NCI-H748 (cell line): Measurements from ENCODE around the gene PADI1.

Experiments used
- DNase-seq: peaks from one replicate; lab custom pipeline; 2025; ENCODE audit not compliant: unreplicated experiment; lab: John Stamatoyannopoulos, UW

The PADI1 gene

DNA sequence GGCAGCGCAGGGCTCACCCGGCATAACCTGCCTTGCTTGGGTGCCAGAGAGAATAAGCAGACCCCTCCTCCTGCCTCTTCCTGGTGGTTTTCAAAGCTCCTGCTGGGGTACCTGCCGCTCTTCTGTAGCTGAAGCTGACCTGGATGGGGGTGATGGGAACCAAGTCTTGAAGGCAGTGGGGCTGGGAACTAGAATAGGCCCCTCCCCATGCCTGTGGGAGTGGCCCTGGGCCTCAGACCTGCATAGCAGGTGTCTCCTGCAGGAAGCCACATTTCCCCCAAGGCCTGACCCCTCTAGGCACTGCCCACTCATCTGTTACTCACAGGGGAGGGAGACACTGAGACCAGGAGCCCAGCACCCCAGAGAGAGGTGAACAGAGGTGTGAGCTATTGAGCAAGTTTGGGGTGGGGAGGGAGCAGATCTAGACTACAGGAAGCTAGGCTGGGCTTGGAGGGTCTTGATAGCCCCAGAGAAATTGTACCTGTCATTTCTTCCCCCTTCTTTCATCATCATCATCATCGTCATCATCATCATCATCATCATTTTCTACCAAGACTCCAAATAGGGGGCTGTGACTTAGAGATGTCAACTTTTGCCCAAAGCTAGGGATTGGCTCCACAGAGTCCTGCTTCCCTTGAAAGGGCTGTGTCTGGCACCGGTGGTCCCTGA is 10.1 kb downstream of the PADI1 start:
- no peak for DNase-seq

DNA sequence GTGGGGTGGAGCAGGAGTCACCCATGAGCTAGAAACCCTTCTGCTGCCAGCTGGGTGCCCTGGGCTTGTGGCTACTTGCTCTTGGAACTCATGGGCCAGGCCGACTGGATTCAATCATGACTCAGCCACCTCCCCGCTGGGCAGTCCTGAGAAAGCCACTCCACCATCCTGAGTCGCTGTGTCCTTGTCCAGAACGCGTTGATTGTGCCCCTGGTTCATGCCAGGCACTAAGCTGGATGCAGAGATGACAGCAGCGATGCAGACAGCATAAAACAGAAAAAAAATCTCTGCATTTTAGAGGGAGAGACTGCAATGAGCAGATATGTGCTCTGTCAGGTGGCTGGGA is 10.6 kb downstream of the PADI1 start:
- no peak for DNase-seq

DNA sequence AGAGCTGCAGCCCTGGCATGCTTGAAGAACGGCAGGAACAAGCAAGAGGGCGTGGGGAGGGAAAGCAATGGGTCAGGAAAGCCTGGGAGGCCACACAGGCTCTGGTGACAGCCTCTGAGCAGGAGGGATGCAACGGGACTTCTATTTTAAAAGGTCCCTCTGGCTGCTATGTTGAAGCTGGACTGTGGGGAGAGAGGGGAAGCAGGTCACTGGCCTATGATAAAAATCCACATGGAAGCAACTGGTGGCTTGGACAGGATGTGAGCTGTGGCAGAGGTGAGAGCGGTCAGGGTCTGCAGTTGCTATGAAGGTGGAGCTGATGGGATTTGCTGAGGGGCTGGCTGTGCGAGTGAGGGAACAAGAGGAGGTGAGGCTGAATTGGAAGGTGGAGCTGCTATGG is 11.2 kb downstream of the PADI1 start:
- no peak for DNase-seq

DNA sequence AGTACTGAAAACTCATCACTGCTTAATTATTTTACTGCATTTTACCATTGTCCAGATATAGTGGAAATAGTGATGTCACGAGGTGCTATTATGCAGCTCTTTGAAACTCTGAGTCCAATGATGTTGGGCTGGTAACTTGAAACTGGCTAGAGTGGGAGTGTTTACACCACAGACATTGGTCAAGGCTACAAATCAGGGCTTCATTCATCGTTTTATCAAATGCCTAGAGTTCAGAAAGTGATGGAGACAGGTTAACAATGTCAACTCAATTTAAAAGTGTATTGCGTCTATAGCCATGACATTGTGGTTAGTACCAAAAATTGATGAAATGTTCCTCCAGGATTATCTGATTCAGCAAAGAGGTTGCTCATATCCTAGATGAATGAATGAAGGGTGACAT is 12.7 kb downstream of the PADI1 start:
- DNase-seq, result no peak

DNA sequence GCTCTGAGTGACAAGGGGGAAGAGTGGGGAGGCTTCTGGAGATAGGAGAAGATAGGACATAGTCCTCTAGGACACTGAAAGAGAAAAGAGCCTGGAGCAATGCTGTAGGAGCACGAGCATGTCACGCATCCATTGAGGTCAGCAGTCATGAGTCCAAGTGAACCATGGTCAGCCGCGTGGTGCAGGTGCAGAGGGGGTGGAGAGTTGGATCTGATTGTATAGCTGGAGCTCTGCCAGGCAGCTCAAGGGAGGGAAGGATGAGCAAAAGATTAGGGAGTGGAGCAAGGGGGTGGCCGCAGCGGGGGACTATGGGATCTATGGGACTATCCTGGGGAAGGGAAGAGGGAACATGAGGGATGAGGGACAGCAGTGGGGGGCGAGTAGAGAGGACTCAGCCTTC is 14.0 kb downstream of the PADI1 start:
- DNase-seq, result peak; percentile 6

DNA sequence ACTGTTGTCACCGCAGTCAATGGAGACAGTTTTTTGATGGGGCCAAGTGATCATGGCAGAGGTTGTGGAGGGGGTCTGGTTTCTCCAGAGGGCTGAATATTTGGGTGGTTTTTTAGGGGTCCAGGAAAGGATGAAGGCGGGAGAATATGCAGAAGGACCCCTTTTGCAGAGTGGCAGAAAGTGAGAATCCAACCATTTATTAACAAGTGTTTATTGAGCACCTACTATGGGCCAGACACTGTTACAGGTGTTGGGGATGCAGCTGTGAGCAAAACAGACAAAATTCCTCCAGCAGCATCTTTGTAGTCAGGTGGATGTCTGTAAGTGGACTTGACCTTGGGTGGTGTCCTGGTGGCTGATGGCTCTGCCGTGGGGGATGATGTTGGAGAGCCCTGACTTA is 15.4 kb downstream of the PADI1 start:
- DNase-seq, result no peak

DNA sequence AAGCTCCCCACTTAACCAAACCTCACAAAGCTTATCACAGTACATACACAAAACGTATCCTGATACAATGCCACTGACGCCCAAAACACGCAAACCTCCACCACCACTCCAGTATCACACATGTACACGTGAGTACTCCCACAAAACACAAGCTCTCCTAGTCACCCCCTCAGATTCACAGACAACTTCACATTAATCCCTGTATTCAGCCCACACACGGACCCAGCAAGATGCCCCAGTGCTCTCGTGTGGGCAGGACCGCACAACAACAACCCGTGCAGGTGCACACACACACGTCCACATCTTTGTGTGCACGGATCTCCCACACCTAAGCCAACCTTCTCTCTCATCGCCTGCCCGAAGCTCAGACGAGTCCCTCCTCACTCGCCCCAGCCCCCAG is 17.6 kb downstream of the PADI1 start:
- no peak for DNase-seq

DNA sequence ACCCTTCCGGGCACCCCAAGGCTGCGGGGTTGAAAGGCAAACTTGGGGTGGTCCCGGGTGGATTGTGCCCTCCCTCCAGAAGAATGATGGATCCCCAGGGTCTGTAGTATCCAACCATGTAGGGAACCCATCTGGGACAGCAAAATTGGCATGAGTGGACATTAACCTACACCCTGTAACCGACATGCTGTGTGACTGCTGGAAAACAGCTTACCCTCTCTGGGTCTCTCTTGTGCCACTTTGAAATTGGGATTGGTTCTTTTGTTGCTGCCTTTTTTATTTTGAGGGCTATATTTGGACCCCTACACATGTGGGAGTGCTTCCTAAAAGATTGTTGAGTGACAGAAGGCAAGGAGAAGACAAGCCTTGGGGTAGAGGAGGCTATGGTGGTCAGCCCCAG is 19.5 kb downstream of the PADI1 start:
- no peak for DNase-seq

DNA sequence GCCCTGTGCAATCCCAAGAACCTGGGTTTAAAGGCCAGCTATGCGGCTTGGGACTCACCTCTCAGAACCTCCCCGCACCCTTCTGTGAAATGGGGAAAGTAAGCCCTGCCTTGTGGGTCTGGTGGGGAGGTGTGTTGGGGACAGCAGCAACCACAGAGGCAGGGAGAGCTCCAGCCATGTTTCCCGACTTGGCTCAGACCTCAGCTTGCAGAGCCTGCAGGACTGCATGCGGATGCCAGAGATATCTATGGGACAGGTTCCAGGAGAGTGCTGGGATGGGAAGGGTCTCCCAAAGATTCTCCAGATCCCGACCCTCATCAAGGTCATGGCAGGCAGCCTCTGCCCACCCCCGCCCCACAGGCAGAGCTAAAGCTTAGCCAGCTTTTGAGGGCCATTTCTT is 20.2 kb downstream of the PADI1 start:
- DNase-seq, result no peak

DNA sequence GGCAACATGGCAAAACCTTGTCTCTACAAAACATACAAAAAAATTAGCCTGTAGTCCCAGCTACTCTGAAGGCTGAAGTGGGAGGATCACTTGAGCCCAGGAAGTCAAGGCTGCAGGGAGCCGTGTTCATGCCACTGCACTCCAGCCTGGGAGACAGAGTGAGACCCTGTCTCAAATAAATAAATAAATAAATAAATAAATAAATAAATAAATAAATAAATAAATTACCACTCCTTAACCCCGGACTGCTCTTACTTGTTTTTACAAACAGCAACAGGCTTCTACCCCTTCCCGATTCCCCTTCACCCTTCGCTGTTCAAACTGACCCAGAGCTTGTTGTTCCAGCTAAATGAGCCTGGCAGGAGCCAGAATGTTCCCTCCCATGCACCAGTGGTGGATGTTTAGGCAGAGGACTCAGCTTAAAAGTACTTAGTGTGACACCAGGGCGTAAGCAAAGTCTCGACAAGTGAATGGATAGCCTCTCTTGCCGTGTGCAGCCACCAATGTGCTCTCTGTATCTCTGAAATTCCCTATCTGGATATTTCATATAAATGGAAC is 22.5 kb downstream of the PADI1 start:
- DNase-seq, result no peak

DNA sequence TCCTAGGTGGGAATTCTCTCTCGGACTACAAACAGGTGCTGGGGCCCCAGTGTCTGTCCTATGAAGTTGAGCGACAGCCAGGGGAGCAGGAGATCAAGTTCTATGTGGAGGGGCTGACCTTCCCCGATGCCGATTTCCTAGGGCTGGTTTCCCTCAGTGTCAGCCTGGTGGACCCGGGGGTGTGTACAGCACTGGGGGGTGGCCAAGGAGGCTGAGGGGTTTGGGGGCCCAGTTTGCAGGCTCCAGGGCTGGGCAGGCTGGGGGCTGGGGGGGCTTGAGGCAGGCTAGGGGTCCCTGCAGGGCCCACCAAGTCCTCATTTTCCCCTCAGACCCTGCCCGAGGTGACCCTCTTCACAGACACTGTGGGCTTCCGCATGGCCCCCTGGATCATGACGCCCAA is 23.7 kb downstream of the PADI1 start:
- DNase-seq, result no peak

DNA sequence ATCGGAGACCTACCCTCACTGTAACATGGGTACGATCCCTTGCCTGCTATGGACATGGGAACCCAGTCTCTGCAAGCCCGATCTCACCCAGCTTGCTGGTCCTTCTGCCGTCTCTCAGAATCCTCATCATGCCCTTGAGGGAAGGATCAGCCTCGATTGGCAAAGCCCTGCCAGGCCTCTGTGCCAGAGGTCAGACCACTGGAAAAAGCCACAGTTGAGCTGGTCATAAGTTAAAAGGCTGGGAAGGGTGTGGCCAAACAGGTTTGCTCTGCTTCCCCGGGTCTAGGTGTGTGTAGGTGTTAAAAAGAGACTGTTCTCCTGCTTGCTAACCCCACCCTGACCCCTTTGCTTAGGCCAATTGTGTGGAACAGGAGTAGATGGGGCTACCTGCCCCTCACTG is 24.5 kb downstream of the PADI1 start:
- DNase-seq, result no peak

DNA sequence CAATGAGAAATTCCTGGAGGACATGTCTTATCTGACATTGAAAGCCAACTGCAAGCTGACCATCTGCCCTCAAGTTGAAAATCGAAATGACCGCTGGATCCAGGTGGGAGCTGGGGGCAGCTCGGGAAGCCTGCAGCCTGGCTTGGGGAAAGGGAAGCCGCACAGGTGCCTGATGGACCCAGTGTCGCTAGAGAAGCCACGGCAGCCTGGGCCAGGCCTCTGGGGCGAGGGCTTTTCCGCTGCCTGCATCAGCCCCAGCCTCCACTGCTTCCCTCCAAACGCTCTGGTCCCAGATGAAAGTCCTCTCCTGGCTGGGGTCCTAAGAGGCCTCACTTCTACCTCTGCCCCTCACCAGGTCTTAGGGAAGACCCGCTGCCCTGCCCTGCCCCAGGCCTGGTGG is 25.2 kb downstream of the PADI1 start:
- DNase-seq, result no peak

DNA sequence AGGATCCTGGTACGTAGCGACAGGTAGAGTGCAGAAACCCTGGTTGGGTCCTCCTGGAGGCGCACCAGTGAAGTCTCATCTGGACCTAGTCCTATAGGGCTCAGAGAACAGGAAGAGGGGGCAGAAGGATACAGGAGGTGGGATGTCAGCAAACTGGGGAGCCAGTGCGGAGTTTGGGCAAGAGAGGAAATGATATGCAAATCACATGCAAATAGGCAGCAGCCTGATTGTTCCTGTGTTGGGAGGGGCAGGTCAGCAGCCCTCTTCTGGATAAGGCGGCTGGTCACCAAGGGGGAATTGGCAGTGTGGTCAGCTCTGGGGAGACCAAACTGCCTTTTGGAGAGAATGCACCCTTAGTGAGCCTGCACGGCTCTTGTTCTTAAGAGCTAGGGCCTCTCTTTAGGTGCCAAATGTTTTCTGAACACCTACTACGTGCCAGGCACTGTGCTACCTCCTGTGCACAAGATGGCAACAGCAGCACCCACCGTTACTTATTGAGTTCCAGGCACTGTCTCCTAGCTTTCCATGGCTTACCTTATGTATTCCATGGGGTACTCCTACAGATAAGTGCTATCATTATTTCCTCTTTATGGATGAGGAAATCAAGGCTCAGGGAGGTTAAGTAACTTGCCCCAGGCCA is 25.9 kb downstream of the PADI1 start:
- no peak for DNase-seq

DNA sequence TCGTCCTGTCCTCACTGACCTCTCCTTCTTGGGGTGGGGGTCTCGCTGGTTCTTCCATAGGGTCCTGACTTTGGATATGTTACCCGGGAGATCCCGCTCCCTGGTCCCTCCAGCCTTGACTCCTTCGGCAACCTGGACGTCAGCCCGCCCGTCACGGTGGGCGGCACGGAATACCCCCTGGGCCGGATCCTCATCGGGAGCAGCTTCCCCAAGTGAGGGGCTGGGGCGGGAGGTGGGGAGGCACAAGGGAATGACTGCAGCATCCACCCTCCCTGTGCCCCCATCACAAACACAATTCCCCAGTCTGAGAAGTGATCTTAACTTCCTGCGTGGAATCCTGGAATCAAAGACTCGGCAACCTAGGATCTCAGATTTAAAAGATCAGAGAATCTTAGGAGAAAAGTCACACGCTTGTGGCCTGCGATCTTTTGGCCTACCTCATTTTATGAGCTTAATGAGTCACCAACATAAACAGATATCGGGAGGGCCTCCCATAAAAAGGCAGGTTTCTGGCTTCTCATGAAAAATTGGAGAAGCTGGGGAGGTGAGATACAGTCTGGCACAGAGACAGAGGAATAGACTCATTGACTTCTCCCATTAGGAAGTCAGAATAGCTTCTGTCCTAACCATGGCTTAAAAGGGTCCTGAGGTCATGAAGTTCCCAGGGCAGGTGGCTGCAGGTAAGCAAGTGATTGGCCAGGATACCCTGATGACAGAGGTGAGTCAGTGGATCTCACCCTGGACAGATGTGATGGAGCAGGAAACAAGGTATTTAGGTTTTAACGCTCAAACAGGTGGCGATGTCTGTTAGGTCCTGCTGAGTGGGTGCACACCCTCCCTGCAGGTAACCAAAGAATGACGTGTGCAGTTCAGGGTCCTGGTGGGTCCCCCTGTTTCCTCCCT is 28.1 kb downstream of the PADI1 start:
- no peak for DNase-seq

DNA sequence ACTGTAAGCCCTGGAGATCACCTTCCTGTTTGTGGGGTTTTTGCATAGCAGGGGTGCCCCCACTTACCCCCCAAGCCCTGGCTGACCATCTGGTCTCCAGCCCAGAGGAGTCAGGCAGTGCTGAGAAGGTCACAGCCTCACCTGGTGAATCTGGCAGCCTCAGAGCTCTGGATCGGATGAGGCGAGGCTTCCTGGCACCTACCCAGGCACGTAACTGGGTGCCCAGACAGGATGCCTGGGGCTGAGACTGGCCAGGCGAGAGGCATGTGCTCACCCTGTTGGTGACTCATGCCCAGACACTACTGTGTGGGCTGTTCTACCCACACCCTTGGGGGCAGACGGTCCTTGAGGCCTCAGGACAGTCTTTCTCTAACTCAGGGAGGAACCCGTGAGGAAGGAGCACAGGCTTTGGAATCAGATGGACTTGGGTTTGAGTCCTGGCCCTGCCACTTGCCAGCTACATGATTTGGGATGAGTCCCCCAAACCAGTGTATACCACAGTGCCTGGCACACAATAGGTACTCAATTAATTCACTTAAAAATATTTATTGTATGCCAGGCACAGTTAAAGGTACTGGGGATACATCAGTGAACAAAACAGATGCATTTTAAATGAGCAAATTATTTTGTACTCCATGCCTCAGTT is 28.9 kb downstream of the PADI1 start:
- no peak for DNase-seq

DNA sequence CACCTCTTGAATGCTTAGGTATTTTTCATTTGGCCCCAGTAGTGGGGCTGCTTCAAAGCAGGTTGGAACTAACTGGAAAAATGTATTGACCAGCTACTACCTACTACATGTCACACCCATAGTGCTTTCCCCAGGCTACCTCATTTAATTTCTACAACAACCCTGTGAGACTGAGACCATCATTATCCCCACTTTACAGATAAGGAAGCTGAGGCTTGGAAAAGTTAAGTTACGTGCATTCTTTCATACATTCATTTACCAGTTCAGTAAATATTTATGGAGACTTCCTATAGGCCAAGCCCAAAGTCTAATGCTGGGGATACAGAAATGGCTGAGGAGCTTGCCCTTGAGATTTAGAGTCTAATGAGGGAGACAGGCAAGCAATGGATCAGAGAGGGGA is 29.5 kb downstream of the PADI1 start:
- DNase-seq, result no peak

DNA sequence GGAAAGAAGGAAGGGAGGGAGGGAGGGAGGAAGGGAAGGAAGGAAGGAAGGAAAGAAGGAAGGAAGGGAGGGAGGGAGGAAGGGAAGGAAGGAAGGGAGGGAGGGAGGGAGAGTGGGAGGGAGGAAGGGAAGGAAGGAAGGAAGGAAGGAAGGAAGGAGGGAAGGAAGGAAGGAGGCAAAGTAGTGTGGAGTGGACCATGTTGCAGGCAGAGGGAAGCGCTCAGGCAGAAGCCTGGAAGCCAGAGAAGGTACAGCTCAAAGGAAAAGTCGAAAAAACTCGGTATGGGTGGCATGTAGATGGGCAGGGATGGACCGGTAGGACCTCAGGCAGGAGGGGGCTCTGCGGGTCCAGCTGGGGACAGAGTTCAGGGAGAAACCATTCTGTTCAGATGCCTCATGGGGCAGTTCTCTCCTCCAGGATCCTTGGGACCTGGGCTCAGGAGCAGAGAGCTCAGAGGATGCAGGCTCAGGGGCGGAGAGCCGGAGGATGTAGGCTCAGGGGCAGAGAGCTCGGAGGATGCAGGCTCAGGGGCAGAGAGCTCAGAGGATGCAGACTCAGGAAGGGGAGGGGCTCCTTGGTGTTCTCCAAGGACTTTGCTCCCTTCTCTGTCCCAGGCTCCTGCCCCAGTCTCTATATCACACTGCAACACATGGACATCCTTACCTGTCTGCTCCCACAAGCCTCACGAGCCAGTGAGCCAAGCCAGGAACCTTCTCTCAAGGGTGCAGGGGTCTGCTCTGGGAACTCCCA is 30.4 kb downstream of the PADI1 start:
- no peak for DNase-seq

DNA sequence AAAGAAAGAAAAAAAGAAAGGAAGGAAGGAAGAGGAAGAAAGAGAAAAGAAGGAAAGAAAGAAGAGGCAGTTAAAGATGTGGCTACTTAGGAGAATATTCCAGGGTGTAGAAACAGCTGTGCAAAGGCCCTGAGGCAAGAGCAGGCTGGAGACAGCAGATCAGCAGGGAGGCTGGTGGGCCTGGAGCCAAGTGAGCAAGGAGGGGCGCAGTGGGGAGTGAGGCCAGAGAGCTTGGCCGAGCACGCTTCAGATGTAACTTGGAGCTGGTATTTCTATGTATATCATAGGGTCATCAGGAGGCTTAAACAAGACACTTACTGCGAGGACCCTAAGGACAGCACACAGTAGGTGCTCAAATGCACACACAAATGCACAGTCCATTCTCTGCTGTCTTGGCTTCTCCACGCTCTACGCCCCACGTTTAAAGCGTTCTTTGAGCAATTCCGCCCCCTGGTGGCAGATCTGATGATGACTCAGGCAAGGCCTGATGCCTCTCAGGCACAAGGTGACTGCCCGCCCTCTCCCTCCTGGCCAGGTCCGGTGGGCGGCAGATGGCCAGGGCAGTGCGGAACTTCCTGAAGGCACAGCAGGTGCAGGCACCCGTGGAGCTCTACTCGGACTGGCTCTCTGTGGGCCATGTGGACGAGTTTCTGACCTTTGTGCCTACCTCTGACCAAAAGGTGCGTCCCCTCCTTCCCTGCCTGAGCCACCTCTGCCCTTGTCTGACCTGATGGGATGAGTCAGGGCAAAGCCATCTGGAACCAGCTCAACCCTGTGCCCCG is 32.0 kb downstream of the PADI1 start:
- peak; percentile 77 for DNase-seq

DNA sequence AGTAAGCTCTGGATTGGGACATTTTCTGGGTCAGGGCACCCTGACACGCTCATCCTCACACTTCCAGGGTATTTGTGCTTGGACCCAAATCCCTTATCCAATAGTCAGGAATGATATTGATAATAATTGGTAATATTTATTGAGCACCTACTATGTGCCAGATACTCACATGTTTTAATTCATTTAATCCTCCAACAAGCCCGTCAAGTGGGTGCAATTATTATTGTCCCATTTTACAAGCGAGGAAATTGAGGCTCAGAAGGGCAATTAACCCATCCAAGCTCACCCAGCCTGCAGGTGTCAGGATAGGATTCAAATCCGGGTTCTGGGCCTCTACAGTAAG is 32.6 kb downstream of the PADI1 start:
- no peak for DNase-seq
